Nephron progenitor cell (in vitro differentiated cells): ENCODE data around the gene FGF1.

ENCODE experiments used
- DNase-seq: peaks from one replicate; pipeline ENCODE4 v3.0.0; 2021
- H3K27ac Mint-ChIP-seq: 2 replicates; pipeline ENCODE4 v1.8.0; 2021; ENCODE audit warnings: mild to moderate bottlenecking, moderate library complexity, mixed read lengths
- H3K27me3 Mint-ChIP-seq: 2 replicates; pipeline ENCODE4 v1.8.0; 2021; ENCODE audit warnings: mild to moderate bottlenecking, low read depth, mixed read lengths; ENCODE audit not compliant: poor library complexity
- H3K36me3 Mint-ChIP-seq: 2 replicates; pipeline ENCODE4 v1.8.0; 2021; ENCODE audit warnings: low read depth, mixed read lengths
- H3K4me1 Mint-ChIP-seq: 2 replicates; pipeline ENCODE4 v1.8.0; 2021; ENCODE audit warnings: mixed read lengths
- H3K4me3 Mint-ChIP-seq: 2 replicates; pipeline ENCODE4 v1.8.0; 2021; ENCODE audit warnings: mild to moderate bottlenecking, moderate library complexity, mixed read lengths
- H3K9me3 Mint-ChIP-seq: 2 replicates; pipeline ENCODE4 v1.8.0; 2021; ENCODE audit warnings: mild to moderate bottlenecking, moderate library complexity, mixed read lengths
- TF ChIP-seq, protein P1 (sequence below): fragments of 200-600 bp; sonication (generic); IDR thresholded peaks from 2 replicates; pipeline ENCODE4 v1.5.0; 2021; ENCODE audit warnings: antibody characterized with exemption

FGF1 gene

DNA sequence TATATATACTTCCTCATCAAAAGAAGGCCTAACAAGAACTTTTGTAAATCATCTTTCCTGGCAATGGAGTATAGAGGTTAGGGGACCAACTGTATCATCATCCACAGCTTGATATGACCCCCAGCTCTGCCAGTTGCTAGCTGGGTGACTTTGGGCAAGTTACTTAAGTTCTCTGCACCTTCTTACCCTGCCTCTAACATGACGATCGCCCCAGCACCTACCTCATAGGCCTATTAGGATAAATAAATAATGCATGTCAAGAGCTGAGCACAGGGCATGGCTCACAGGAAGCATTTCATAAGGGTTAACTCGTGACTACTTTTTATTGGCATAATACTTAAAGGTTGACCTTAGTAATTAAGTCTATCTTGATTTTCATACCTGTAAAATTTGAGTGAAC, 29.4 kb upstream of the FGF1 start:
- Mint-ChIP-seq H3K4me1 (peaks cover 38% of the 10 kb centered on the region), H3K27me3 (no peaks in the 10 kb centered on the region), H3K4me3 (no peak overlapping the region), H3K27ac (no peak overlapping the region), H3K36me3 (no peaks in the 10 kb centered on the region), H3K9me3 (peaks cover 3% of the 10 kb centered on the region)
- no peak for DNase-seq
- TF ChIP-seq, protein P1, sequence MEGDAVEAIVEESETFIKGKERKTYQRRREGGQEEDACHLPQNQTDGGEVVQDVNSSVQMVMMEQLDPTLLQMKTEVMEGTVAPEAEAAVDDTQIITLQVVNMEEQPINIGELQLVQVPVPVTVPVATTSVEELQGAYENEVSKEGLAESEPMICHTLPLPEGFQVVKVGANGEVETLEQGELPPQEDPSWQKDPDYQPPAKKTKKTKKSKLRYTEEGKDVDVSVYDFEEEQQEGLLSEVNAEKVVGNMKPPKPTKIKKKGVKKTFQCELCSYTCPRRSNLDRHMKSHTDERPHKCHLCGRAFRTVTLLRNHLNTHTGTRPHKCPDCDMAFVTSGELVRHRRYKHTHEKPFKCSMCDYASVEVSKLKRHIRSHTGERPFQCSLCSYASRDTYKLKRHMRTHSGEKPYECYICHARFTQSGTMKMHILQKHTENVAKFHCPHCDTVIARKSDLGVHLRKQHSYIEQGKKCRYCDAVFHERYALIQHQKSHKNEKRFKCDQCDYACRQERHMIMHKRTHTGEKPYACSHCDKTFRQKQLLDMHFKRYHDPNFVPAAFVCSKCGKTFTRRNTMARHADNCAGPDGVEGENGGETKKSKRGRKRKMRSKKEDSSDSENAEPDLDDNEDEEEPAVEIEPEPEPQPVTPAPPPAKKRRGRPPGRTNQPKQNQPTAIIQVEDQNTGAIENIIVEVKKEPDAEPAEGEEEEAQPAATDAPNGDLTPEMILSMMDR, result no peak

DNA sequence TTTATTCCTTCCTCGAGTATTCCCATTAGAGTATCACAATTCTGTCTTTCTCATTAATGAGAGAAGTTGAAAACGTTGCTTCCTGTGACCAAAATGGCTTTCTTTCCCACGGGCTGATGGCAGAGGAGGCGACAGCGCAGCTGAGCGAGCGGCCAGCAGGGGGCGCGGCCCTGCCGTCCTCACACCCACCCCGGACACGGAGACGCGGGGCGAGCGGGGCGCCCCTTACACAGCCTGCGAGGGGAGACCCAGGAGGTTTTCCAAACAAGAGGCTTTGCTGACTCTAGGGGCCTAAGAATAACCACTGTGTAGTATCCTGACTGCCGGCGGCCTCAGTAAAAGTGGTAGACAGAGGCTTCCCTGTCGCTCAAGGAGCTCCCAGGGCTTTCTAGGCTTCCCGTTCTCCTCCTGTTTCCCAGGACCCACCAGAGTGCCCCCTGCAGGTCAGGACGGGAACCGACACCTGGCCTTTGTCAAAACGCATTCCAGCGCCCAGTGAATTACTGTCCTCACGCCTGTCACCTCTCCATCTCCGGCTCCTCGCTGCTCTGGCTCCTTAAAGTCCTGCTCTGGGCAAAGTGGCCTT, 27.3 kb upstream of the FGF1 start:
- peaks cover 5% of the 10 kb centered on the region for H3K9me3 Mint-ChIP-seq
- TF ChIP-seq, protein P1, result peak; percentile 99
- H3K4me1 Mint-ChIP-seq, result peaks cover 17% of the 10 kb centered on the region
- peaks cover 4% of the 10 kb centered on the region for H3K27me3 Mint-ChIP-seq
- peak overlapping the region; percentile 78 for H3K4me3 Mint-ChIP-seq
- H3K36me3 Mint-ChIP-seq, result no peaks in the 10 kb centered on the region
- DNase-seq, result peak; percentile 94
- no peak overlapping the region for H3K27ac Mint-ChIP-seq

GRCh38 chr5:142703153-142703552, 17.3 kb upstream of the FGF1 start:
- no peaks in the 10 kb centered on the region for H3K36me3 Mint-ChIP-seq
- H3K27me3 Mint-ChIP-seq, result peaks cover 5% of the 10 kb centered on the region
- TF ChIP-seq, protein P1, result no peak
- DNase-seq, result no peak
- H3K4me1 Mint-ChIP-seq, result peaks cover 1% of the 10 kb centered on the region
- no peak overlapping the region for H3K4me3 Mint-ChIP-seq
- H3K9me3 Mint-ChIP-seq, result peaks cover under 1% of the 10 kb centered on the region
- no peak overlapping the region for H3K27ac Mint-ChIP-seq

DNA sequence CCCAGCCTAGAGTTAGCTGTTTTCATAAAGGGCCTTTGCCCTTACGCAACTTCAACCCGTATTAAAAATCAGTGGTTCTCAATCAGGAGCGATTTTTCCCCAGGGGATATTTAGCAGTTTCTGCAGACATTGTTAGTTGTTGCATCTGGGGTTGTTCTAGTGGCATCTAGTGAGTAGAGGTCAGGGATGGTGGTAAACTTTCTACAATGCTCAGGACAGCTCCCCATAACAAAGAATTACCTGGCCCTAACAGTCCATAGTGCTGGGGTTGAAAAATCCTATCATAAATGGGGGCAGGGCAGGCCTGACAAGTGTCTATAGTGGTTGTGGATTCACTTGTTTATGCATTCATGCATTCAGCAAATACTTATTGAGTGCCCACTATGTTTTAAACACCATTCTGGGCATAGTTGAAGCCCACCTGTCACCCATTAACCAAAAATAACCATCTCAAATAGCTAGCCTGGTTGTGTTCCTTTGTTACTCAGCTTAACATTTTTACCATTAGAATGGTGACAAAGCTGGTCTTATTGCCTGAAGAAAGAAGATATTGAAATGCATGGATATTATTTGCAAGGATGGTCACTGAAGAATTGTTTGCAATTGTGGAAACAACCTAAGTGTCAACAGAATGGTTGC, 15.9 kb upstream of the FGF1 start:
- H3K4me1 Mint-ChIP-seq, result peaks cover 9% of the 10 kb centered on the region
- TF ChIP-seq, protein P1, result no peak
- H3K36me3 Mint-ChIP-seq, result no peaks in the 10 kb centered on the region
- peaks cover 5% of the 10 kb centered on the region for H3K27me3 Mint-ChIP-seq
- no peak overlapping the region for H3K27ac Mint-ChIP-seq
- DNase-seq, result no peak
- no peaks in the 10 kb centered on the region for H3K9me3 Mint-ChIP-seq
- H3K4me3 Mint-ChIP-seq, result no peak overlapping the region

DNA sequence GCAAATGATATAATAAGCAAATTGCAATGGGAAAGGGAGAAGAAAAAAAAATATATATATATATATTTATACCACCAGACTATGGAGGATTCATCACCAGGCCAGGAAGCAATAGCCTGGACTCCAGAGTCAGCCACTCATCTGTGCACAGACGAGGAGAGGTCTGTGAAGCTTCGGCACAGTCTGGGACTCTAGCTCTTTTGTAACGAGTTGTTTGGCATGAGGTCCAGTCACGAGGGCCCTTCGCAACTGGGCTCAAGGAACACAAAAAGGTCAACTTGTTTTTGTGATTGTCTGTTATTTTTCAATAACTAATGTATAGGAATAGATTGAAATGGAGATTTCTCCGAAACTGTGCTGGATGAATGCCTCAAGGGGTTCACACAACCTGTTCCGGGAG, 14.7 kb upstream of the FGF1 start:
- DNase-seq, result no peak

More for the DNA sequence above, 14.7 kb upstream of the FGF1 start:
- Mint-ChIP-seq H3K36me3 (no peaks in the 10 kb centered on the region), H3K9me3 (no peaks in the 10 kb centered on the region), H3K4me1 (peaks cover 9% of the 10 kb centered on the region), H3K27me3 (peaks cover 5% of the 10 kb centered on the region), H3K4me3 (no peak overlapping the region), H3K27ac (no peak overlapping the region)
- TF ChIP-seq, protein P1, result no peak
